H1 (cell line): Measurements from ENCODE around the gene ISG20L2. TPM values are rescaled to one million over a fixed set of nuclear protein-coding genes. Genes with fewer than 3 reads are reported as not detected.
A peak's percentile ranks its signal among the peaks of the same experiment; 100 is the strongest.

Experiments
- CTCF ChIA-PET: fragments of 300-600 bp; sonication (Branson Sonifier 250); formaldehyde crosslinking; loops from one replicate; lab custom pipeline; 2021; ENCODE audit not compliant: partially characterized antibody; lab: Charles Lee
- POLR2A ChIA-PET: fragments of 300-600 bp; sonication (Branson Sonifier 250); formaldehyde crosslinking; loops from one replicate; lab custom pipeline; 2021; ENCODE audit warnings: inconsistent platforms; ENCODE audit not compliant: partially characterized antibody; lab: Charles Lee
- DNase-seq, 2 experiments: peaks; one replicate each; pipeline versions ENCODE4 v3.0.0 to v3.0.0-alpha.2; 2010 to 2022; ENCODE audit warnings: low spot score in 2 of 2, low read depth in 1 of 2, mixed read lengths in 1 of 2
- FAIRE-seq: peaks from 2 replicates; lab custom pipeline; 2011; peaks lifted over from hg19 to GRCh38; lab: Jason Lieb, UNC
- H2AFZ ChIP-seq: 2 replicates; pipeline ENCODE4 v1.8.1; 2012; ENCODE audit warnings: low read length, inconsistent platforms
- H2AK5ac ChIP-seq: 2 replicates; pipeline ENCODE4 v1.6.1; 2013; ENCODE audit warnings: low read depth, low read length
- H2BK120ac ChIP-seq: replicated peaks from 2 replicates; pipeline ENCODE3; 2013; ENCODE audit warnings: low read depth, low read length, inconsistent platforms
- H2BK12ac ChIP-seq: 2 replicates; pipeline ENCODE4 v1.6.1; 2013; ENCODE audit warnings: low read depth, low read length
- H2BK15ac ChIP-seq: 2 replicates; pipeline ENCODE4 v1.6.1; 2013; ENCODE audit warnings: low read length
- H2BK20ac ChIP-seq: 2 replicates; pipeline ENCODE4 v1.6.1; 2013; ENCODE audit warnings: low read length
- H2BK5ac ChIP-seq: 2 replicates; pipeline ENCODE4 v1.6.1; 2013; ENCODE audit warnings: low read depth, low read length
- H3K14ac ChIP-seq: 2 replicates; pipeline ENCODE4 v1.6.1; 2013; ENCODE audit warnings: inconsistent platforms; ENCODE audit not compliant: insufficient read length
- H3K18ac ChIP-seq: 2 replicates; pipeline ENCODE4 v1.6.1; 2013; ENCODE audit warnings: low read length; ENCODE audit errors: extremely low read depth
- H3K23ac ChIP-seq: 2 replicates; pipeline ENCODE4 v1.6.1; 2013; ENCODE audit warnings: inconsistent platforms; ENCODE audit not compliant: insufficient read length
- H3K23me2 ChIP-seq: 2 replicates; pipeline ENCODE4 v1.6.1; 2013; ENCODE audit warnings: low read depth, low read length
- H3K27ac ChIP-seq: 2 replicates; pipeline ENCODE4 v1.6.1; 2011; ENCODE audit warnings: low read depth, low read length, inconsistent platforms
- H3K27me3 ChIP-seq, 4 experiments: replicated peaks in 1 of 4; 1 replicate in 1 of 4; 2 replicates in 3 of 4; pipeline versions ENCODE4 v1.6.1 to v1.8.1; 2011 to 2013; ENCODE audit warnings: low read length in 3 of 4, mild to moderate bottlenecking in 3 of 4, inconsistent platforms in 2 of 4, mixed read lengths in 2 of 4, moderate library complexity in 1 of 4; ENCODE audit not compliant: control insufficient read depth in 3 of 4, insufficient read depth in 3 of 4; ENCODE audit errors: extremely low read depth in 1 of 4
- H3K36me3 ChIP-seq, 4 experiments: 2 replicates each; pipeline versions ENCODE4 v1.6.1 to v1.8.1; 2011 to 2013; ENCODE audit warnings: mild to moderate bottlenecking in 4 of 4, low read length in 3 of 4, moderate library complexity in 2 of 4, control low read depth in 1 of 4, inconsistent platforms in 1 of 4; ENCODE audit not compliant: insufficient read depth in 4 of 4, control insufficient read depth in 2 of 4
- H3K4ac ChIP-seq: replicated peaks from 2 replicates; pipeline ENCODE3; 2013; ENCODE audit warnings: low read length, low read depth, mixed read lengths, inconsistent platforms; ENCODE audit not compliant: insufficient read length
- H3K4me1 ChIP-seq, 4 experiments: replicated peaks in 1 of 4; 1 replicate in 1 of 4; 2 replicates in 3 of 4; pipeline versions ENCODE4 v1.6.1 to v1.8.1; 2011 to 2013; ENCODE audit warnings: low read length in 3 of 4, inconsistent platforms in 2 of 4, mixed read lengths in 1 of 4; ENCODE audit not compliant: insufficient read depth in 4 of 4, control insufficient read depth in 3 of 4
- H3K4me2 ChIP-seq, 2 experiments: 2 replicates each; pipeline versions ENCODE4 v1.6.1 to v1.8.1; 2011 to 2013; ENCODE audit warnings: low read depth in 2 of 2, low read length in 2 of 2, control low read depth in 1 of 2, inconsistent platforms in 1 of 2, mild to moderate bottlenecking in 1 of 2; ENCODE audit not compliant: insufficient read depth in 1 of 2
- H3K4me3 ChIP-seq, 4 experiments: fragments of 200-600, 300-600 bp in 1 of 4; sonication (generic), shearing (Covaris generic), sonication (Bioruptor Twin) in 1 of 4; 2 replicates each; pipeline versions ENCODE4 v1.5.1 to v1.8.1; 2011 to 2016; ENCODE audit warnings: low read length in 4 of 4, low read depth in 3 of 4, control low read depth in 2 of 4, inconsistent platforms in 2 of 4, mild to moderate bottlenecking in 2 of 4, mixed read lengths in 1 of 4, moderate library complexity in 1 of 4; ENCODE audit not compliant: insufficient read depth in 2 of 4; ENCODE audit errors: extremely low read depth in 1 of 4
- H3K56ac ChIP-seq: replicated peaks from 2 replicates; pipeline ENCODE3; 2013; ENCODE audit warnings: low read depth, mild to moderate bottlenecking, mixed read lengths, low read length, inconsistent platforms; ENCODE audit not compliant: insufficient read length
- H3K79me1 ChIP-seq: 2 replicates; pipeline ENCODE4 v1.6.1; 2013; ENCODE audit warnings: low read depth, low read length, control low read depth
- H3K79me2 ChIP-seq, 2 experiments: 2 replicates each; pipeline versions ENCODE4 v1.6.1 to v1.8.1; 2012 to 2013; ENCODE audit warnings: low read length in 2 of 2, mild to moderate bottlenecking in 2 of 2, inconsistent platforms in 1 of 2; ENCODE audit not compliant: insufficient read depth in 2 of 2, control insufficient read depth in 1 of 2
- H3K9ac ChIP-seq, 4 experiments: replicated peaks in 1 of 4; 1 replicate in 1 of 4; 2 replicates in 3 of 4; pipeline versions ENCODE4 v1.6.1 to v1.8.1; 2011 to 2013; ENCODE audit warnings: low read depth in 3 of 4, low read length in 3 of 4, control low read depth in 2 of 4, mild to moderate bottlenecking in 2 of 4, moderate library complexity in 2 of 4, inconsistent platforms in 1 of 4; ENCODE audit errors: extremely low read depth in 1 of 4
- H3K9me3 ChIP-seq, 2 experiments: 2 replicates each; pipeline versions ENCODE4 v1.6.1 to v1.8.1; 2012 to 2013; ENCODE audit warnings: mild to moderate bottlenecking in 2 of 2, moderate library complexity in 2 of 2, control low read depth in 1 of 2, inconsistent platforms in 1 of 2, low read depth in 1 of 2, low read length in 1 of 2, mixed read lengths in 1 of 2; ENCODE audit not compliant: insufficient read depth in 2 of 2
- H4K20me1 ChIP-seq, 2 experiments: replicated peaks in 1 of 2; 2 replicates each; pipeline versions ENCODE3 to v1.8.1; 2011 to 2013; ENCODE audit warnings: inconsistent platforms in 2 of 2, low read length in 2 of 2, mild to moderate bottlenecking in 1 of 2; ENCODE audit not compliant: insufficient read depth in 2 of 2, control insufficient read depth in 1 of 2
- H4K5ac ChIP-seq: 2 replicates; pipeline ENCODE4 v1.6.1; 2013; ENCODE audit warnings: low read length, low read depth, mixed read lengths, inconsistent platforms; ENCODE audit not compliant: insufficient read length
- H4K8ac ChIP-seq: 2 replicates; pipeline ENCODE4 v1.8.0; 2013; ENCODE audit warnings: mild to moderate bottlenecking, moderate library complexity, low read length, inconsistent platforms; ENCODE audit not compliant: insufficient read depth; ENCODE audit errors: extremely low read depth
- H4K91ac ChIP-seq: replicated peaks from 2 replicates; pipeline ENCODE3; 2013; ENCODE audit warnings: low read length, mixed read lengths, inconsistent platforms; ENCODE audit not compliant: insufficient read length
- ASH2L ChIP-seq: fragments of 200-600, 300-600 bp; sonication (generic); IDR thresholded peaks from one replicate; pipeline ENCODE4 v1.7.1; 2017; ENCODE audit warnings: low read length
- RNF2 ChIP-seq: fragments of 200-900, 300-1000 bp; sonication (generic); IDR thresholded peaks from 2 replicates; pipeline ENCODE4 v1.7.1; 2016; ENCODE audit warnings: borderline replicate concordance, low read depth, mild to moderate bottlenecking, antibody characterized with exemption, low read length; ENCODE audit not compliant: poor library complexity, severe bottlenecking; ENCODE audit errors: missing control alignments
- SIX5 ChIP-seq: IDR thresholded peaks from 2 replicates; pipeline ENCODE4 v1.6.1; 2011; ENCODE audit warnings: mild to moderate bottlenecking, low read depth, low read length
- SP1 ChIP-seq: IDR thresholded peaks from 2 replicates; pipeline ENCODE4 v1.6.1; 2011; ENCODE audit warnings: low read depth, low read length
- SP2 ChIP-seq: IDR thresholded peaks from 2 replicates; pipeline ENCODE4 v1.6.1; 2012; ENCODE audit warnings: mild to moderate bottlenecking, low read length, inconsistent platforms
- WGBS, 2 experiments: shearing (Covaris generic) in 1 of 2; methylation state at CpG; one replicate each; pipeline versions ENCODE4 v1.1.6 to v1.1.7; 2013 to 2015; ENCODE audit warnings: low lambda C conversion rate in 2 of 2, mixed read lengths in 2 of 2, inconsistent platforms in 1 of 2, low coverage in 1 of 2, missing lambda C conversion rate in 1 of 2; ENCODE audit not compliant: insufficient replicate concordance in 2 of 2, insufficient coverage in 1 of 2, insufficient read length in 1 of 2; ENCODE audit errors: extremely low coverage in 1 of 2, missing lambda C conversion rate in 1 of 2; 5-methylcytosine and 5-hydroxymethylcytosine counted together
- polyA plus RNA-seq, 7 experiments: library from polyadenylated mRNA; depleted of rRNA in 3 of 7; stranded (reverse) in 5 of 7; unstranded in 2 of 7; fragments of >200 nt in 5 of 7; fragments of 200-250 nt in 2 of 7; gene quantifications; 1 replicate in 5 of 7; 2 replicates in 1 of 7; 4 replicates in 1 of 7; pipeline versions ENCODE4 v1.2.1 to v1.2.3, GENCODE V29; 2011 to 2013; ENCODE audit warnings: missing spikeins in 2 of 7, mixed read lengths in 2 of 7
- total RNA-seq: library from RNA; stranded (reverse); fragmentation: NEBNext Ultra II Directional; extraction: Animal tissue kit (Norgen Biotek cat#: 25700); gene quantifications from 2 replicates; pipeline ENCODE4 v1.2.1, GENCODE V29; 2021

ISG20L2 gene
- total and polyA plus RNA-seq, 2 of the 8 experiments (the other 6 are each of a cell fraction or from before 2014, with no cell fraction given) = 47.5 to 53.0 TPM

DNA sequence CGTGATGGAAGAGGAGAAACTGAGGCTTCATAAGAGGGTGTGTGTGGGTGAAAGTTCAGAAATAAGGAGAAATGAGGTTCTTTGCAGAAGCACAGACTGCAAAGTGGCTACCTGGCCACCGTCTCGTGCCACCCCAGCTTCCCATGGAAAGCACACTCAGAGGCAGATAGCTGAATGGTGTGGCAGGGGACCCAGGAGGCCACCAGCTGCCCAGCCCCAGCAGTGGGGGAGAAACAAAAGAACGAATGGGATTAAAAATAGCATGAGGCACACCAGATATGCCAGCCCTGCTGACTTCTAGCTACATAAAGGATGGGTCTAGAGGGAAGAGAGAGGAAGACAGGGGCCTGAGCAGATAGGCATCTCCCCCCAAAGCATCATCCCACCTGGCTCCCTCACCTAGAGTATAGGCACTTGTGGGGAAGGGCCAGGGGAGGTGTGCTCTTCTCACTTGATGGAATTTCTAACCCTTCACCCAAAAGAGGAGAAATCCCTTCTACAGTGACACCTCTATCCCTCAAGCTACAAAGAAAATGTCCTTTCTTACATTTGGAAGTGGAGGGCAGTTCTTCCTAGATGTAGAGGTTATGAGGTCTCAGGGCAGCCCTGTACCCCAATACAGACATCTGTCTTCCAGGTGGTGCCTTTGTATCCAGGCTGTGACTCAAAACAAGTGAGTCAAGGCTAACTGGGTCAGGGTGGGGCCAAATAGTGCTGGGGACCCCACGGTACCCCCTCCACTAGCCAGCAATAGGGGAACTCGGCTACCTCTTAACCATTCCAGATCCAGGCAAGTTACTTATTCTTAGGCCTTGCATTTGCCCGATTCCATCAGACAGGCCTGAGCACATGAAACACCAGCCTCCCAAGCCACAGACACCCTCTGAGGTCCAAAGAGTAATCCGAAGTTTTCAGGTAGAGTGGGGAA is 19.4 kb upstream of the ISG20L2 start:
- H3K27me3 ChIP-seq = no peaks in the 10 kb centered on the region
- H2BK120ac ChIP-seq = peak overlapping the region; percentile 73
- peak overlapping the region; percentile 92 for H3K27ac ChIP-seq
- no peaks in the 10 kb centered on the region for H3K9me3 ChIP-seq
- H3K14ac ChIP-seq = no peak overlapping the region
- FAIRE-seq (no peak), DNase-seq (no peak)
- no peak overlapping the region; the same call in 1 of the 2 replicates for H2BK15ac ChIP-seq
- peak overlapping the region; percentile 80 for H4K5ac ChIP-seq
- CTCF ChIA-PET = interaction anchor here (0.7 to 4.6 kb wide), 16 partner anchors 12 to 91 kb away, joined by 3 to 24 read pairs (median 4); partner anchors contain the start of genes ISG20L2, METTL25B and PRCC
- H3K23ac ChIP-seq = no peak overlapping the region
- H3K79me2 ChIP-seq = peaks cover 30 to 71% of the 10 kb centered on the region in 2 experiments
- H3K56ac ChIP-seq = peak overlapping the region; percentile 65
- peak overlapping the region; percentile 33 to 100 (median 46); a peak in 7 of 8 replicates for H3K4me3 ChIP-seq
- peak overlapping the region; percentile 96 for H3K18ac ChIP-seq
- peaks cover 18% of the 10 kb centered on the region for H3K79me1 ChIP-seq
- peaks cover 0 to 5% of the 10 kb centered on the region in 2 experiments for H4K20me1 ChIP-seq
- peak overlapping the region; percentile 25; the same call in 1 of the 2 replicates for H2BK20ac ChIP-seq
- peaks cover 11 to 21% (median 13%) of the 10 kb centered on the region in 4 experiments; a peak in 6 of 8 replicates for H3K36me3 ChIP-seq
- H2BK5ac ChIP-seq = peak overlapping the region; percentile 89
- POLR2A ChIA-PET = interaction anchor here (0.8 to 10.7 kb wide), 15 partner anchors 9 to 112 kb away, joined by 3 to 214 read pairs (median 5); partner anchors contain the start of genes INSRR, ISG20L2, METTL25B and PRCC
- H3K4me1 ChIP-seq = peaks cover 35 to 52% (median 35%) of the 10 kb centered on the region in 4 experiments
- no peak overlapping the region for H4K8ac ChIP-seq
- 56% methylated on average over 8 of the region's 8 CpGs; no CpG with 5 or more reads in 1 of the 2 experiments for WGBS, 2 experiments
- H3K4ac ChIP-seq = peak overlapping the region; percentile 55
- H3K9ac ChIP-seq = peak overlapping the region in 3 of 4 experiments; percentile 52 to 65 (median 53); a peak in 5 of 7 replicates
- H4K91ac ChIP-seq = peak overlapping the region; percentile 81
- TF ChIP-seq ASH2L (no peak), RNF2 (no peak), SIX5 (no peak), SP2 (no peak), SP1 (no peak)
- H3K4me2 ChIP-seq = peak overlapping the region; percentile 91 to 99
- H2AK5ac ChIP-seq = peak overlapping the region; percentile 79; the same call in 1 of the 2 replicates
- H3K23me2 ChIP-seq = peaks cover 12% of the 10 kb centered on the region
- H2BK12ac ChIP-seq = peak overlapping the region; percentile 88
- H2AFZ ChIP-seq = no peak overlapping the region
